Mesenchymal stem cell (in vitro differentiated cells and primary cell): ENCODE data around the gene DDX39B.

Experiments used
- DNase-seq: peaks from one replicate; pipeline ENCODE4 v3.0.0-alpha.2; 2013
- H2AFZ ChIP-seq: one replicate; pipeline ENCODE4 v1.6.1; 2013; ENCODE audit warnings: low read depth, mild to moderate bottlenecking, control low read depth, inconsistent platforms, low read length, moderate library complexity
- H2AK5ac ChIP-seq: 2 replicates; pipeline ENCODE4 v1.6.1; 2013; ENCODE audit warnings: low read length, moderate library complexity, mild to moderate bottlenecking, inconsistent platforms; ENCODE audit not compliant: severe bottlenecking
- H2BK120ac ChIP-seq: one replicate; pipeline ENCODE4 v1.6.1; 2013; ENCODE audit warnings: low read depth, mild to moderate bottlenecking, inconsistent platforms, low read length, moderate library complexity
- H2BK12ac ChIP-seq, 2 experiments: one replicate each; pipeline ENCODE4 v1.6.1; 2013; ENCODE audit warnings: inconsistent platforms in 2 of 2, low read length in 2 of 2, mild to moderate bottlenecking in 2 of 2, moderate library complexity in 2 of 2, control low read depth in 1 of 2
- H2BK15ac ChIP-seq: one replicate; pipeline ENCODE4 v1.6.1; 2013; ENCODE audit warnings: mild to moderate bottlenecking, low read depth, inconsistent platforms; ENCODE audit not compliant: poor library complexity, severe bottlenecking
- H2BK5ac ChIP-seq: 2 replicates; pipeline ENCODE4 v1.6.1; 2013; ENCODE audit warnings: low read depth, mild to moderate bottlenecking, low read length, control low read depth, inconsistent platforms; ENCODE audit not compliant: poor library complexity, severe bottlenecking
- H3K14ac ChIP-seq, 2 experiments: one replicate each; pipeline ENCODE4 v1.6.1; 2013; ENCODE audit warnings: inconsistent platforms in 2 of 2, low read length in 2 of 2, control low read depth in 1 of 2, mild to moderate bottlenecking in 1 of 2, moderate library complexity in 1 of 2
- H3K18ac ChIP-seq, 2 experiments: one replicate each; pipeline ENCODE4 v1.6.1; 2013; ENCODE audit warnings: inconsistent platforms in 2 of 2, low read length in 2 of 2, control low read depth in 1 of 2, low read depth in 1 of 2, mild to moderate bottlenecking in 1 of 2
- H3K23ac ChIP-seq, 2 experiments: one replicate each; pipeline ENCODE4 v1.6.1; 2013; ENCODE audit warnings: inconsistent platforms in 2 of 2, low read length in 2 of 2, mild to moderate bottlenecking in 2 of 2, moderate library complexity in 2 of 2, control low read depth in 1 of 2
- H3K27ac ChIP-seq: 2 replicates; pipeline ENCODE4 v1.5.1; 2013; ENCODE audit warnings: mild to moderate bottlenecking, moderate library complexity, low read length, control low read depth, inconsistent platforms; ENCODE audit not compliant: poor library complexity, severe bottlenecking
- H3K27me3 ChIP-seq, 2 experiments: 2 replicates each; pipeline versions ENCODE4 v1.6.1 to v1.7.0; 2013; ENCODE audit warnings: low read length in 2 of 2, mild to moderate bottlenecking in 2 of 2, moderate library complexity in 2 of 2, control low read depth in 1 of 2, inconsistent platforms in 1 of 2; ENCODE audit not compliant: control insufficient read depth in 1 of 2, insufficient read depth in 1 of 2
- H3K36me3 ChIP-seq, 2 experiments: 2 replicates each; pipeline versions ENCODE4 v1.6.1 to v1.7.0; 2013; ENCODE audit warnings: low read length in 2 of 2, control low read depth in 1 of 2, inconsistent platforms in 1 of 2, low read depth in 1 of 2, mild to moderate bottlenecking in 1 of 2; ENCODE audit not compliant: insufficient read depth in 2 of 2, control insufficient read depth in 1 of 2
- H3K4ac ChIP-seq, 2 experiments: one replicate each; pipeline ENCODE4 v1.6.1; 2013; ENCODE audit warnings: inconsistent platforms in 2 of 2, low read length in 2 of 2, mild to moderate bottlenecking in 2 of 2, moderate library complexity in 2 of 2, control low read depth in 1 of 2, low read depth in 1 of 2
- H3K4me1 ChIP-seq: 2 replicates; pipeline ENCODE4 v1.6.1; 2013; ENCODE audit warnings: low read depth, low read length, control low read depth; ENCODE audit not compliant: control insufficient read depth, insufficient read depth
- H3K4me2 ChIP-seq: 2 replicates; pipeline ENCODE4 v1.6.1; 2013; ENCODE audit warnings: low read length, mild to moderate bottlenecking, inconsistent platforms; ENCODE audit not compliant: poor library complexity, severe bottlenecking
- H3K4me3 ChIP-seq, 2 experiments: 2 replicates each; pipeline versions ENCODE4 v1.5.1 to v1.7.0; 2013; ENCODE audit warnings: low read length in 2 of 2, mild to moderate bottlenecking in 2 of 2, control low read depth in 1 of 2, low read depth in 1 of 2; ENCODE audit not compliant: insufficient read depth in 1 of 2
- H3K79me1 ChIP-seq: replicated peaks from 2 replicates; pipeline ENCODE4 v1.6.1; 2013; ENCODE audit warnings: mild to moderate bottlenecking, control low read depth, low read length, inconsistent platforms; ENCODE audit not compliant: poor library complexity, severe bottlenecking
- H3K9ac ChIP-seq: 2 replicates; pipeline ENCODE4 v1.7.0; 2013; ENCODE audit warnings: mild to moderate bottlenecking, low read length, moderate library complexity
- H3K9me3 ChIP-seq: 2 replicates; pipeline ENCODE4 v1.7.0; 2013; ENCODE audit warnings: mild to moderate bottlenecking, low read length; ENCODE audit not compliant: control insufficient read depth
- H4K8ac ChIP-seq: one replicate; pipeline ENCODE4 v1.6.1; 2013; ENCODE audit warnings: inconsistent platforms, mild to moderate bottlenecking, low read length, moderate library complexity
- H4K91ac ChIP-seq: one replicate; pipeline ENCODE4 v1.6.1; 2013; ENCODE audit warnings: mild to moderate bottlenecking, low read length, inconsistent platforms
- whole genome bisulfite sequencing: methylation state at CpG from one replicate; pipeline ENCODE4 v1.1.7; 2013; ENCODE audit warnings: mixed read lengths; 5-methylcytosine and 5-hydroxymethylcytosine counted together

The DDX39B gene

DNA sequence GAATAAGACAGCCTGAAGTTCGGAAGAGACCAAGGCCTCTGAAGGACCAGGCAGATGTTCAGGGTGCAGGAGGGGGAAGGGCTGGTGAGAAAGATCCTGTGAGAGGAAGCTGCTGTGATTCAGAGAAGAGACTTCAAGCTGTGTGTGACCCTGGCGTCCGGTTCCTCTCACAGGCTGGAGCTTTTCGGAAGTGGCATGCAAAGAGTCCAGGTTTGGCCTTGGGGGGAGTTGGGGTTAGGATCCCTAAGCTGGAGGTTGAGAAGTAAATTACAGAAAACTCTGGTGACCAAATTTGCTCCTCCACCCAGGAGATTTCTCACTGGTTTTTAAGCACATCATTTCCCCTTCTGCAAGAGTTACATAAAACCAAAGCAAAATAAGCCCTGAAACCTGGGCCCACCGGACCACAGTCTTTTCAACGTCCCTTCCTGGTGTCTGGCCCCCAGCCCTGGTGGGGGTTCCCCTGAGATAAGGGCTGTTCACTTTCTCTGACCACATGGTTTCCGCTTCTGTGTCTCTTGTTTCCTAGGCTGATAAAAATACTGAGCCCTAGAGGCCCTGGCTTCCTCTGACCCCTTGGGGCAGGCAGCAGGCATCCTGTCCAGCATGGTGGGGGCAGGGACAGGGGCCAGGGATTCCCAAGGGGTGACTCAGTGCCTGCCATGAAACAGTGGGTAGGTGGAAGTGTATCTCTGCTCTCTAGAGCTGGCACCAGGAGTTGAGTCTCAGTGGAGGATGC lies 18.3 kb upstream of the DDX39B start:
- Histone ChIP-seq H3K9ac (peak overlapping the region; percentile 18), H2BK5ac (peak overlapping the region; percentile 49), H3K23ac (no peak overlapping the region), H2AK5ac (peak overlapping the region; percentile 9), H2BK120ac (peak overlapping the region; percentile 96), H3K27me3 (no peaks in the 10 kb centered on the region), H3K18ac (peak overlapping the region; percentile 93 to 95), H3K4ac (peak overlapping the region; percentile 5 to 78), H3K27ac (peak overlapping the region; percentile 85), H3K4me2 (no peak overlapping the region), H2BK12ac (peak overlapping the region; percentile 7 to 93), H2AFZ (no peak overlapping the region), H3K9me3 (no peaks in the 10 kb centered on the region), H3K4me1 (peaks cover 25% of the 10 kb centered on the region), H3K14ac (peak overlapping the region in 1 of 2 experiments; percentile 6), H3K79me1 (peaks cover 20% of the 10 kb centered on the region), H3K36me3 (peaks cover 31 to 52% of the 10 kb centered on the region in 2 experiments), H4K8ac (peak overlapping the region; percentile 65), H3K4me3 (no peak overlapping the region), H2BK15ac (no peak overlapping the region), H4K91ac (peak overlapping the region; percentile 70)
- peak; percentile 80 for DNase-seq
- 2% methylated on average over 7 of the region's 7 CpGs for WGBS

DNA sequence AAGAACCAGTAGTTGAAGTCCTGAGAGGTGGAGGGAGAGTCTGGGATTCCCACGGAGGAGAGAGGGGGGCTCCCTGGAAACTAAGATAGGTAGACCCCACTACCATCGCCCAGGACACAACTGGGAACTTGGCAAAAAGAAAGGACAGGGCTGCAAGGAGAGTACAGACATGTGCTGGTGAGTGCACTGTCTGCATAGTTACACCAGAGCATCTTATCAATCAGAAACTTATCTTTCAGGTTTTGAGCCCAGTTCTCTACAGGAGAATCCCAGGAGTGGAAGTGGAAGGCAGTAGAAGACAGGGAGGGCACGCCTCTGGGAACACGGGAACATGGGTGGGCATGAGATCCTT lies 17.8 kb upstream of the DDX39B start:
- H3K14ac ChIP-seq = peak overlapping the region in 1 of 2 experiments; percentile 6
- H3K4me1 ChIP-seq = peaks cover 25% of the 10 kb centered on the region
- H2BK5ac ChIP-seq = peak overlapping the region; percentile 48
- peak overlapping the region in 1 of 2 experiments; percentile 61 for H3K23ac ChIP-seq
- no peak overlapping the region for H3K4me2 ChIP-seq
- no peak overlapping the region for H3K4me3 ChIP-seq
- peak overlapping the region; percentile 93 to 95 for H3K18ac ChIP-seq
- WGBS = 55% methylated on average over 4 of the region's 4 CpGs
- peaks cover 20% of the 10 kb centered on the region for H3K79me1 ChIP-seq
- peak overlapping the region; percentile 5 for H3K4ac ChIP-seq
- peak overlapping the region; percentile 91 for H2BK15ac ChIP-seq
- H2AK5ac ChIP-seq = peak overlapping the region; percentile 57
- peak overlapping the region; percentile 59 to 93 for H2BK12ac ChIP-seq
- H2AFZ ChIP-seq = no peak overlapping the region
- H3K9me3 ChIP-seq = no peaks in the 10 kb centered on the region
- H3K9ac ChIP-seq = peak overlapping the region; percentile 18
- peaks cover 31 to 56% of the 10 kb centered on the region in 2 experiments for H3K36me3 ChIP-seq
- no peaks in the 10 kb centered on the region for H3K27me3 ChIP-seq
- DNase-seq = no peak
- H4K91ac ChIP-seq = peak overlapping the region; percentile 45
- peak overlapping the region; percentile 20 for H4K8ac ChIP-seq
- H2BK120ac ChIP-seq = peak overlapping the region; percentile 96
- peak overlapping the region; percentile 85 for H3K27ac ChIP-seq

DNA sequence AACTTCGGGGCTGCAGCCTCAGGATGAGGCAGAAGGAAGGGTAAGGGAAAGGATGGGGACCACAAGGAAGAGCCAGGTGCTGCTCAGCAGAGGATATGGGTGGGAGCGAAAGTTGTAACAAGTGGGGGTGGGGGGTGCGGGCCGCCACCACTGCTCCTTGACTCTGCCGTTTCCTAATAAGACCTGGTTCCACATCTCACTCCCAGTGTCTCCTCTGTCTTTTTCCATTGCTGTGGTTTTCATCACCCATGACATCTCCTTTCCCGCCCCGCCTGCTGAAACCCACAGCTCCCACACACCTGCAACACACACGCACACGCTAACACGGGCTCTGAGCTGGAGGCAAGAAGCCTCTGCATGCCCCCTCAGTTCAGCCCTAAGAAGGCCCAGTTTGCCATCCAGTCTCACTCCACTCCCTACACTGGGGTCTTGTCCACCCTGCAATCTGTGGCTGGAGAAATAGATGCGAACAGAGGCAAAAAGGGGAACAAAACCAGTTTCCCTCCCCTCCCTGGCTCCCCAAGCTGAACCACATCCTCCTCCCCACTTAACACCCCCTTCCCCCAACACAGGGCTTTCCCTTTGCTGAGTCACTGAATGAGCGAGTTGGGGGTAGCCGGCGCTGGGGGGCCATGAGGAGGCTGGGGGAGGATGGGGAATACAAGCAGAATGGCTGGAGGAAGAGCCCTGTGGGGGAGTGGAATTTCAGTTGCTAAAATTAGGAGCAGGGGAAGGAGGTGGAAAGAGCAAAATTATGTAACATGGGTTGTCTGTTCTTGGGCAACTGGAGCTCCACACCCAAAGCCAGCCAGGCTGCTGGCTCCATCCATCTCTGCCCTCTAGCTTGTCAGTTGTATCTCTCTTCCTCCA lies 17.1 kb upstream of the DDX39B start:
- H2AFZ ChIP-seq = no peak overlapping the region
- peak overlapping the region; percentile 98 for H2BK15ac ChIP-seq
- peak overlapping the region in 1 of 2 experiments; percentile 45 for H3K14ac ChIP-seq
- H3K4me2 ChIP-seq = no peak overlapping the region
- peak overlapping the region; percentile 5 to 93 for H3K4ac ChIP-seq
- H3K23ac ChIP-seq = no peak overlapping the region
- H2AK5ac ChIP-seq = peak overlapping the region; percentile 57
- peak overlapping the region; percentile 93 to 95 for H3K18ac ChIP-seq
- peak overlapping the region; percentile 59 to 93 for H2BK12ac ChIP-seq
- H3K9ac ChIP-seq = no peak overlapping the region
- no peaks in the 10 kb centered on the region for H3K9me3 ChIP-seq
- peaks cover 31 to 64% of the 10 kb centered on the region in 2 experiments for H3K36me3 ChIP-seq
- WGBS = 80% methylated on average over 14 of the region's 14 CpGs
- peak overlapping the region; percentile 79 for H4K8ac ChIP-seq
- peaks cover 22% of the 10 kb centered on the region for H3K79me1 ChIP-seq
- peak; percentile 40 for DNase-seq
- no peaks in the 10 kb centered on the region for H3K27me3 ChIP-seq
- H4K91ac ChIP-seq = peak overlapping the region; percentile 93
- H2BK120ac ChIP-seq = peak overlapping the region; percentile 96
- peak overlapping the region; percentile 85 for H3K27ac ChIP-seq
- no peak overlapping the region for H3K4me3 ChIP-seq
- H2BK5ac ChIP-seq = peak overlapping the region; percentile 48
- H3K4me1 ChIP-seq = peaks cover 25% of the 10 kb centered on the region

DNA sequence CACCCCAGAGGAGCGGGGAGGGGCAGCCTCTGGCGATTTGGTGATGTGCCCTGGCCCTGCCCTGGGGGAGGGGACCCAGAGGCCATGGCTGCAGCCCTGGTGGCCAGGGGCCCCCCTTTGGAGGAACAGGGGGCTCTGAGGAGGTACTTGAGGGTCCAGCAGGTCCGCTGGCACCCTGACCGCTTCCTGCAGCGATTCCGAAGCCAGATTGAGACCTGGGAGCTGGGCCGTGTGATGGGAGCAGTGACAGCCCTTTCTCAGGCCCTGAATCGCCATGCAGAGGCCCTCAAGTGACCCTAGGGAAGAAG lies 16.5 kb upstream of the DDX39B start:
- H3K36me3 ChIP-seq = peaks cover 31 to 69% of the 10 kb centered on the region in 2 experiments
- 98% methylated on average over 8 of the region's 8 CpGs for WGBS

More for the DNA sequence above, 16.5 kb upstream of the DDX39B start:
- Histone ChIP-seq H3K4me2 (no peak overlapping the region), H2BK5ac (no peak overlapping the region), H4K8ac (peak overlapping the region; percentile 79), H3K9ac (no peak overlapping the region), H3K9me3 (no peaks in the 10 kb centered on the region), H3K79me1 (peaks cover 22% of the 10 kb centered on the region), H2BK120ac (peak overlapping the region; percentile 96), H3K4me1 (peaks cover 25% of the 10 kb centered on the region), H4K91ac (peak overlapping the region; percentile 93), H3K27me3 (no peaks in the 10 kb centered on the region), H3K4ac (peak overlapping the region; percentile 6 to 93), H3K4me3 (no peak overlapping the region), H2BK12ac (peak overlapping the region; percentile 59 to 82), H2AK5ac (peak overlapping the region; percentile 34), H3K14ac (no peak overlapping the region), H3K27ac (no peak overlapping the region), H2BK15ac (peak overlapping the region; percentile 98), H3K23ac (no peak overlapping the region), H3K18ac (peak overlapping the region; percentile 56 to 95), H2AFZ (no peak overlapping the region)
- no peak for DNase-seq
